PC-3 (cell line): Measurements from ENCODE around the gene DNAJC5.

ENCODE experiments used
- CTCF ChIP-seq: fragments of 300-600 bp; sonication (generic); conservative IDR thresholded peaks from 2 replicates; pipeline ENCODE4 v1.5.1; 2017; ENCODE audit warnings: antibody characterized with exemption, low read depth, mild to moderate bottlenecking, low read length
- EZH2 ChIP-seq: fragments of 300-600 bp; sonication (generic); IDR thresholded peaks from one replicate; pipeline ENCODE4 v1.6.1; 2017; ENCODE audit warnings: antibody characterized with exemption, mild to moderate bottlenecking, low read length; ENCODE audit not compliant: unreplicated experiment

GRCh38 chr20:63893999-63894357, 948 bp upstream of the DNAJC5 start:
- TF ChIP-seq CTCF (no peak), EZH2 (no peak)
